G401 (cell line): ENCODE measurements around the gene ADRA1B. TPM values are rescaled to one million over a fixed set of nuclear protein-coding genes. Genes with fewer than 3 reads are reported as not detected.
A peak's percentile ranks its signal among the peaks of the same experiment; 100 is the strongest.
"Not testable (repeated sequence)": the region's sequence is repeated elsewhere in the genome, so short reads cannot be mapped to it uniquely, and the experiment has no call there.

Source experiments
- DNase-seq: peaks from one replicate; pipeline ENCODE4 v3.0.0-alpha.2; 2015; ENCODE audit warnings: low spot score
- in situ Hi-C: cut with HindIII; loops from 2 replicates; pipeline ENCODE4 v1.10.0; 2016; ENCODE audit warnings: low sequenced_read_pairs, mixed read lengths
- total RNA-seq: library from RNA; depleted of rRNA; stranded (reverse); fragments of >200 nt; shearing (Covaris generic); gene quantifications from 2 replicates; pipeline ENCODE4 v1.2.3, GENCODE V29; 2014

The ADRA1B gene
- total RNA-seq, 1 experiment from 2014 or later = 41.4 TPM

- in situ Hi-C loops = no loop called here
- DNase-seq = no peak
Measured at GRCh38 chr5:159956074-159956473, 39.8 kb downstream of the ADRA1B start.

- in situ Hi-C loops = no loop called here
- DNase-seq = peak; percentile 52
Measured at GRCh38 chr5:159961176-159962160, 45.2 kb downstream of the ADRA1B start.

DNA sequence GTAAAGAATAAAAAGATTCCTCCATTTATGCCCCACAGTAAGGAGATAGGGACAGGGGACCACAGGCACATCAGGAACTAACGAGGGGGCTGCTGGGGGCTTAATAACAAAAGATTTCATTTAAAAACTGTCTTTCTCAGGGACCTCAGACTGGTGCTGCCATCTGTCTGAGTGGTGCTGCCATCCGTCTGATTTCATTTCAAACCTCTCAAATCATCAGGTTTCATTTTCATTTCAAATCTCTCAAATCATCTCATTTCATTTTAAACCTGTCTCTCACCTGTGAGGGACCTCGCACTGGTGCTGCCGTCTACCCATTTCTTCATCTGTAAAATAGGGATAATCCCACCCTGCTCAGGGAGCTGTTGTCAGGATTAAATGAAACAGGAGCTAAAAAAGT lies 45.9 kb downstream of the ADRA1B start:
- DNase-seq = no peak
- in situ Hi-C loops = no loop called here

GRCh38 chr5:159963935-159964334 lies 47.7 kb downstream of the ADRA1B start:
- DNase-seq = no peak
- in situ Hi-C loops = no loop called here

DNA sequence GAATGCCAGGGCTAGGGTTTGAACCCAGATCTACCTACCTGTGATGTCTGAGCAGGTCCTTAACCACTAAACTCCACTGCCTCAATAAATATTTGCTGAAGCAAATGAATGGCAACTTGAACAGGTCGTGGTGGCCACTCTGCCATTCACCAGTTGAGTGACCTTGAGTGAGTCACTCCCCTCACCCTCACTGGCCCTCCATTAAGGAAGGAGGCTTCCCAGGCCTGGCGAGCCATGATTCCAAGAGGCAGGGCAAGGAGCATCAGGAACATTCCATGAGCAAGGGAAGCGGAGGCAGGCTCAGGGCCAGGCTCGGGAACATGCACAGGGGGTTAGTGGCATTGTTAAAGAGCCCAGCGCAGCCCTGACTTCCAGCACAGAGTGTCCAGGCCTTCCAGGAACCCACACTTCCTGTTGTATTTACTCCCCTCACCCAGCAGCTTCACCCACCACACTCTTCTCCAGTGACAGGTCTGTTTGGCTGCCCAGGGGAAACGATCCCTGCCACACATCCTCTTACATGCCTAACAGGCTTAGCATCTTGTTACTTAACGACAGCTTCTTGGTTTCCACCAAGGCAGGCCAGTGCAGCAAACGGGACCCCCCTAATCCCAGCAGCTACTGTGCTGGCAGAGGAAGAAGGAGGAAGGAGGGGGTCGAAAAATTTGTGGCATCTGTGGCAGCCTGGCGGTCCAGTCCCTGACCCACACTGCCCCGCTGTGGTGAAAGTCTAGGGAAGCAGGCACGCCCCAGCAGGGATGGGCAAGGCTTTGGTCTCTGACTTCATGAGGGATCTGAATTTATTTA lies 49.0 kb downstream of the ADRA1B start:
- in situ Hi-C loops = no loop called here
- DNase-seq = peak; percentile 42

DNA sequence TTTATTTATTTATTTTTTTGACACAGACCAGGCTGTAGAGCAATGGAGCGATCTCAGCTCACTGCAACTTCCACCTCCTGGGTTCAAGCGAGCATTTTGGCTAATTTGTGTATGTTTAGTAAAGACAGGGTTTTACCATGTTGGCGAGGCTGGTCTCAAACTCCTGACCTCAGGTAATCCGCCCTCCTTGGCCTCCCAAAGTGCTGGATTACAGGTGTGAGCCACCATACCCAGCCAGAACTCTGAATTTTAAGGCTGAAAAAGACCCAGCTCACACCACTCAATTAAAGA lies 49.5 kb downstream of the ADRA1B start:
- in situ Hi-C loops, DNase-seq: not testable (repeated sequence)

GRCh38 chr5:159969966-159970365 lies 53.7 kb downstream of the ADRA1B start:
- no peak for DNase-seq
- in situ Hi-C loops = no loop called here

GRCh38 chr5:159971038-159971437 lies 54.8 kb downstream of the ADRA1B start:
- in situ Hi-C loops = no loop called here
- no peak for DNase-seq

DNA sequence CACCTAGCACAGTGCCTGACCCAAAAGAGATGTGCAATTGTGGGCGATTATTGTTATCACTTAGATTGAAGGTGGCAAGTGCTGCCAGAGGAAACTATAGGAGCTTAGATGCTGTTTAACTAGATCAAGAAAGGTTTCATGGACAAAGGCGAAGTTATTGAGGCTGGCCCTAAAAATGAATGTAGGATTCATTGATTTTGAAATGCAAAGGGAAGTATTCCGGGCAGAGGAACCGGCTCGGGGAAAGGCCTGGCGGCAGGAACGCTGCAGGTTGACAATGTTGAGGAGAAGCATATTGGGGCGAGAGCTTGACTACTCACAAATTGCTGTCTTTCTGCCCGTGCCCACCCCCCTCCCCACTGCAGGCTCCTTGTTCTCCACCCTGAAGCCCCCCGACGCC lies 55.2 kb downstream of the ADRA1B start:
- in situ Hi-C loops = no loop called here
- DNase-seq = no peak

DNA sequence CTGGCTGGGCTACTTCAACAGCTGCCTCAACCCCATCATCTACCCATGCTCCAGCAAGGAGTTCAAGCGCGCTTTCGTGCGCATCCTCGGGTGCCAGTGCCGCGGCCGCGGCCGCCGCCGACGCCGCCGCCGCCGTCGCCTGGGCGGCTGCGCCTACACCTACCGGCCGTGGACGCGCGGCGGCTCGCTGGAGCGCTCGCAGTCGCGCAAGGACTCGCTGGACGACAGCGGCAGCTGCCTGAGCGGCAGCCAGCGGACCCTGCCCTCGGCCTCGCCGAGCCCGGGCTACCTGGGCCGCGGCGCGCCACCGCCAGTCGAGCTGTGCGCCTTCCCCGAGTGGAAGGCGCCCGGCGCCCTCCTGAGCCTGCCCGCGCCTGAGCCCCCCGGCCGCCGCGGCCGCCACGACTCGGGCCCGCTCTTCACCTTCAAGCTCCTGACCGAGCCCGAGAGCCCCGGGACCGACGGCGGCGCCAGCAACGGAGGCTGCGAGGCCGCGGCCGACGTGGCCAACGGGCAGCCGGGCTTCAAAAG lies 55.7 kb downstream of the ADRA1B start:
- in situ Hi-C loops = no loop called here
- DNase-seq = no peak

DNA sequence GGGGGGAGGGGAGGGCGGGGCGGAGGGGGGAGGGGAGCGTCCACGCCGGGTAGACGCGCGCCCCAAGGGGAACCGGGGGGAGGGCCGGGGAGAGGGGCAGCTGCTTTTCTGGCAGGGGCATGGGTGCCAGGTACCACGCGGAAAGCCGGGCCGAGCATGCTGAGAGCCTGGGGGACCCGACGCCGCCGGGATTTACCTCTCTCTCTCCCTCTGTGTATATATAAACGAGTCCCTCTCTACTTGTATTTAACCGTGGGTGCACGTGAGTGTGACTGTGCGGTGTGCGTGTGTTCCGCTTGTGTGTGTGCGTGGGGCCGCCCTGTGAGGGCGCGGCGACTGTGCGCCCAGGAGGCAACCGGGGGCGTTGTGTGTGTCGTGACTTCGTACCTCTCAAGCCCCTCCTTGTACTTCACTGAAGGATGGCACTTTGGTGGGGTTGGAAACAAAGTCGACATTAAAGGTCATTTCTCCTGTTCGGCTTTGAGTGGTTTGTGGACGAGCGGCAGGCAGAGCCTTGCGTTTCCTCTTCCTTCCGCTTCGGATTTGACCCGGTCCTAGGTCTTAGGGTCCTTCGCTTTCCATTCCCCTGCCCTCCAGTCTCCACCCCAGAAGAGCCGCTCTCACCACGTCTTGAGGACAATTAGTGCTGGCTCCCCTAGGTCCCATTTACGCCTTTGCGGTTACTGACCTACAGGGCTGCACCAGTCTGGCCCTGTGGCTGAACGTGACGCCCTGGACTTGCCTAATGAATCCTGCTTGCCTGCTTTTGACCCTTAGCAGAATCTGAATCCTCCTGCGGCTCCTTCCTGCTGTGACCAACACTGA lies 56.5 kb downstream of the ADRA1B start:
- DNase-seq = no peak
- in situ Hi-C loops = no loop called here

DNA sequence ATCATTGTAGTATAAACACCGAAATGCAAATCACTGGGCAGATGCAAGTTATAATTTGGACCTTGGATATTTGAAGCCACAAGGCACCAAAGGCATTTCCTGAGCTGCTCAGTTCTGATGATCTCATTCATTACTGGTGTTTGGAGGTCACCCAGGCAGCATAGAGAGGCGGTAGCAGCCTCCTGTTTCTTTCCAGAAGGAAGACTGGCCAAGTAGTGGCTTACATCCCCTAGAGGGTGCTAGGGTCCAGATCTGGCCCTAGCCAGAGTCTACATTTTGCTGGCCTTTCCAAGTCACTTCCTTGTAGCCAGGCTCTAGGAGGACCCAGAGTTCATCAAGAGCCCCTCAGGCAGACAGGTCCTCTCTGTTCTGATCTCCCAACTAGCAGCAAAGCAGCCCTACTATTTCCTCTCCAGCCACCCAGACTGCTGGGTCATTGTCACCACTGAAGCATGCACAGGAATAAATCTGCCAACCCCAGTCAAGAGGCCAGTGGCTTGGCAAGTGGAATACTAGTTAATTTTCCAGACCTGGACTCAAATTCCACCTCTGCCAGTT lies 59.3 kb downstream of the ADRA1B start:
- in situ Hi-C loops = no loop called here
- peak; percentile 44 for DNase-seq

- DNase-seq = no peak
- in situ Hi-C loops = no loop called here
Measured at GRCh38 chr5:159976921-159977320, 60.6 kb downstream of the ADRA1B start.

GRCh38 chr5:159978358-159978757 lies 62.1 kb downstream of the ADRA1B start:
- no peak for DNase-seq
- in situ Hi-C loops = no loop called here

DNA sequence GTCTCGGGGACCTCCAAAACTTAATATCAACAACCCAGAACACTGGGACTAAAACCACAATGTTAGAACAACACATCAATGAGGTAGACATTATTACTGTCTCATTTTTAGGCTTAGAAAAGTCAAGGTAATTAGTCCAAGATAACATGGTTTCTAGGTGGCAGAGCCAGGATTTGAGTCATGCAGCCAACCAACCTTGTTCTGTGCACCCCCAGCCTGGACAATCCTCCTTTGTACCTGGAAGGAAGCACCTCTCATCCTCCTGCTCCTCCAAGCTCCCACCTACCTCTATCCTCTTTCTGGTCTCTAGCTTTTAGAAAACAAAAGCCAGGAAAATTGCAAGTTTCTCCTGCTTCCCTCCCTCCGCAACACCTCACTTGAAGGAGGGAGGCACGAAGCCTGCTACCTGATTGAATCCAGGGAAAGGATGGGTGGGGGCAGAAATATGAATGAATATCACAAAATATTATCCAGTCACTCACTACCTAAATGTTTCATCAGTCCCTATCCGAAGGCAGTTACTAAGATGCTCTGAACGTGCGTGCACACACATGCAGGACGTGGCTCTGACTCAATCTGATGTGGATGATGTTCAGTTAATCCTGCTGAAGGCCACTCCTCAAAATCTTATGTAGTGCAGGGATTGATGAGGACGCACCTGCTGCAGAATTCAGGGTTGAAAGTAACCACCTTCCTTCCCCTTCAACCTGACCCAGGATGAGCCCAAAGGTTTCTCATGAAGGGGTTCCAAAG lies 66.3 kb downstream of the ADRA1B start:
- DNase-seq = no peak
- in situ Hi-C loops = no loop called here

DNA sequence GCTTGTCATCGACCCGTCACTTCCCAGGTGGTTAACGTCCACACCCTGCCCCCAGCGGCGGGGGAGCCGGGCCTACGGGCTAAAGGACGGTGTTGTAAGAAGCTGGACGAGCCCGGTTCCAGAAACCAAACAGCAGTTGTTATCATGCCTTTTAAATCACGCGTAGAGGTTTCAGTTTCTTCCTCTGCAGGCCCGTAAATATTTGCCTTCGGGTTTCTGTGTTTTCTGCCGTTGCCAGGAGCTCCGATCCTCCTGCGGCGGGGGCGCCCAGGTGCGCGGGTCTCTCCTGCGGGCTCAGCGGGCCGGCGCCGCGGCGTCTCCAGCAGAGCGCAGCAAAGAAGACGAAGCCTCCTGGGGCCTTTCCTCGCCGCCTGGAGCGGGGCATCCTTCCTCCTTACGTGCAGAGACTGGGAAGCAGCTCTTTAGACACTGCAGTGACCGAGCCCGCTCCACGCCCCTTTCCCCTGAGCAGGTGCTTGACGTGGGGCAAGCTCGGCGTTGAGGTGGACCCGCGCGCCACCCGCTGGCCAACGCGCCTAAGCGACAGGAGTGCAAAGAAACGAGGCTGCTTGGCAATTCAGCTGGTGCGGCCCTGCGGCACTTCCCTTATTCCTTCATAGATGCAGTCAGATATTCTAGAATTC lies 70.9 kb downstream of the ADRA1B start:
- in situ Hi-C loops = no loop called here
- peak; percentile 78 for DNase-seq

DNA sequence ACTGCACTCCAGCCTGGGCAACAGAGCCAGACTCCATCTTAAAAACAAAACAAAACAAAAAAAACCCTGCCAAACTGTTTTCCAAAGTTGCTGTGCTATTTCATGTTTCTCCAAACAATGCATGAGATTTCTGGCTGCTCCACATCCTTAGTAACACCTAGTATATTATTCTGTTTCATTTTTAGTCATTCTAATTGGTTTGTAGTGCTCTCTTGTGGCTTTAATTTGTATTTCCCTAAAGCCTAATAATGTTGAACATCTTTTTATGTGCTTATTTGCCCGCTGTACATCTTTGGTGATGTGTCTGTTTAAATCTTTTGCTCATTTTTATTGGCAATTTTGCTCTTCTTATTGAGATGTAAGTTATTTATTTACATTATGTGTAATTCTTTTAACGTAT lies 74.2 kb downstream of the ADRA1B start:
- DNase-seq = no peak
- in situ Hi-C loops = no loop called here

DNA sequence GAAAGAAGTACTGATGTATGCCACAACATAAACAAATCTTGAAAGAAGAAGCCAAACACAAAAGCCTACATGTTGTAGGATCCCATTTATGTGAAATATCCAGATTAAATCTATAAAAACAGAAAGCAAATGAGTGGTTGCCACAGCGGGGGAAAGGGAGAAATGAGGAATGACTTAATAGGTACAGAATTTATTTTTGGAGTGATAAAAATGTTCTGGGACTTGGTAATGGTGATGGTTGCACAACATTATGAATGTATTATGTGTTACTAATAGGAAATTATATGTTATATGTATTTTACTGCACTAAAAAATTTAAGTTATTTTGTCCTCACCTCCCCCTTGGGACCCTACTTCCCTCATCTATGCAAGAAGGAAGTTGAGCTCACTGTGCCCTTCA lies 76.3 kb downstream of the ADRA1B start:
- in situ Hi-C loops = no loop called here
- DNase-seq = no peak
